Renal cortex interstitium (tissue), 3 donors: Measurements from ENCODE around the gene CNN3. TPM values are rescaled to one million over a fixed set of nuclear protein-coding genes. Genes with fewer than 3 reads are reported as not detected.

Experiments
- polyA plus RNA-seq, 3 donors: library from polyadenylated mRNA; unstranded; fragments of 120-200 nt; gene quantifications; one replicate each; pipeline ENCODE4 v1.2.1, GENCODE V29; 2013; ENCODE audit not compliant: insufficient read length in 3 of 3

Gene CNN3
- polyA plus RNA-seq, 3 donors, result 318 to 380 (median 351) TPM

Other genes starting within 250 kb of the CNN3 start
- gene SLC44A3, start 106.8 kb downstream of the CNN3 start, polyA plus RNA-seq, result 10 to 100 TPM; 58.6 to 69.8 (median 62.7) TPM
- 10 to 100 TPM; 13.5 to 14.1 (median 13.7) TPM for gene ALG14, start 145.8 kb upstream of the CNN3 start, polyA plus RNA-seq
- 1 to 10 TPM; 6.4 to 7.1 (median 7.0) TPM for gene TLCD4, start 190.2 kb upstream of the CNN3 start, polyA plus RNA-seq